Measurements from ENCODE around the gene HS3ST1.

DNA sequence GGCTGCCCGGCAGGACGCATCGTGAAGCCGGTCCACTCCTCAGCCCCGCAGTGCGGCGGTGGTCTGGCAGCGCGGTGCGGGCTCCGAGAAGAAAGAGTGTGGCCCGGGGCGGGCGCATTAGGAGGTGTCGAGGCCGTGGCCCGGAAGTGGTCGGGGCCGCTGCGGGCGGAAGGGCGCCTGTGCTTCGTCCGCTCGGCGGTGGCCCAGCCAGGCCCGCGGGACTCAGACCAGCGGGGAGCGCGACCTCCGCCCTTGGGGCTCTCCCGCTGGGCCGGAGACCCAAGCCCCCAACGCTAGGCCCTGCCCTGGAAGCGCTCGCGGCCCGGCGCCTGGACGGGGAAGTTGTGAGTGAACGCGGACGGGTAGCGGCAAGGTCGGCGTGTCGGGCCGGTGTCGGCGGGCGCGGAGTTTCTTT, 60.0 kb downstream of the HS3ST1 start:
- TF ChIP-seq, protein P1, sequence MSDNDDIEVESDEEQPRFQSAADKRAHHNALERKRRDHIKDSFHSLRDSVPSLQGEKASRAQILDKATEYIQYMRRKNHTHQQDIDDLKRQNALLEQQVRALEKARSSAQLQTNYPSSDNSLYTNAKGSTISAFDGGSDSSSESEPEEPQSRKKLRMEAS (IDR thresholded peaks at IDR 0.05), result no peak
- no peak for TF ChIP-seq TEAD4 (IDR thresholded peaks at IDR 0.05)
- TF ChIP-seq TAF1 (IDR thresholded peaks at IDR 0.05; ENCODE audit: low read depth), result no peak
- TF ChIP-seq CEBPB (IDR thresholded peaks at IDR 0.05), result no peak
- TF ChIP-seq ZBTB7A (IDR thresholded peaks at IDR 0.05; ENCODE audit: low read depth), result no peak
- no peak for TF ChIP-seq CREB1 (IDR thresholded peaks at IDR 0.05; ENCODE audit: low read depth)
- no peak for TF ChIP-seq NFIC (IDR thresholded peaks at IDR 0.05)
- no peak for TF ChIP-seq EP300 (IDR thresholded peaks at IDR 0.05; ENCODE audit: borderline replicate concordance)
- no peak for TF ChIP-seq TCF12 (IDR thresholded peaks at IDR 0.05; ENCODE audit: low read depth)
- TF ChIP-seq, protein P2, sequence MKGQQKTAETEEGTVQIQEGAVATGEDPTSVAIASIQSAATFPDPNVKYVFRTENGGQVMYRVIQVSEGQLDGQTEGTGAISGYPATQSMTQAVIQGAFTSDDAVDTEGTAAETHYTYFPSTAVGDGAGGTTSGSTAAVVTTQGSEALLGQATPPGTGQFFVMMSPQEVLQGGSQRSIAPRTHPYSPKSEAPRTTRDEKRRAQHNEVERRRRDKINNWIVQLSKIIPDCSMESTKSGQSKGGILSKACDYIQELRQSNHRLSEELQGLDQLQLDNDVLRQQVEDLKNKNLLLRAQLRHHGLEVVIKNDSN (IDR thresholded peaks at IDR 0.05), result no peak
- TF ChIP-seq, protein P3, sequence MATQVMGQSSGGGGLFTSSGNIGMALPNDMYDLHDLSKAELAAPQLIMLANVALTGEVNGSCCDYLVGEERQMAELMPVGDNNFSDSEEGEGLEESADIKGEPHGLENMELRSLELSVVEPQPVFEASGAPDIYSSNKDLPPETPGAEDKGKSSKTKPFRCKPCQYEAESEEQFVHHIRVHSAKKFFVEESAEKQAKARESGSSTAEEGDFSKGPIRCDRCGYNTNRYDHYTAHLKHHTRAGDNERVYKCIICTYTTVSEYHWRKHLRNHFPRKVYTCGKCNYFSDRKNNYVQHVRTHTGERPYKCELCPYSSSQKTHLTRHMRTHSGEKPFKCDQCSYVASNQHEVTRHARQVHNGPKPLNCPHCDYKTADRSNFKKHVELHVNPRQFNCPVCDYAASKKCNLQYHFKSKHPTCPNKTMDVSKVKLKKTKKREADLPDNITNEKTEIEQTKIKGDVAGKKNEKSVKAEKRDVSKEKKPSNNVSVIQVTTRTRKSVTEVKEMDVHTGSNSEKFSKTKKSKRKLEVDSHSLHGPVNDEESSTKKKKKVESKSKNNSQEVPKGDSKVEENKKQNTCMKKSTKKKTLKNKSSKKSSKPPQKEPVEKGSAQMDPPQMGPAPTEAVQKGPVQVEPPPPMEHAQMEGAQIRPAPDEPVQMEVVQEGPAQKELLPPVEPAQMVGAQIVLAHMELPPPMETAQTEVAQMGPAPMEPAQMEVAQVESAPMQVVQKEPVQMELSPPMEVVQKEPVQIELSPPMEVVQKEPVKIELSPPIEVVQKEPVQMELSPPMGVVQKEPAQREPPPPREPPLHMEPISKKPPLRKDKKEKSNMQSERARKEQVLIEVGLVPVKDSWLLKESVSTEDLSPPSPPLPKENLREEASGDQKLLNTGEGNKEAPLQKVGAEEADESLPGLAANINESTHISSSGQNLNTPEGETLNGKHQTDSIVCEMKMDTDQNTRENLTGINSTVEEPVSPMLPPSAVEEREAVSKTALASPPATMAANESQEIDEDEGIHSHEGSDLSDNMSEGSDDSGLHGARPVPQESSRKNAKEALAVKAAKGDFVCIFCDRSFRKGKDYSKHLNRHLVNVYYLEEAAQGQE (IDR thresholded peaks at IDR 0.05; ENCODE audit: low read depth), result no peak
- no peak for TF ChIP-seq RAD21 (IDR thresholded peaks at IDR 0.05; ENCODE audit: low read depth)
- no peak for TF ChIP-seq YY1 (IDR thresholded peaks at IDR 0.05; ENCODE audit: low read depth)

Measured in Ishikawa (cell line).